WTC11 (cell line): Measurements from ENCODE around the gene BZW1. TPM values are rescaled to one million over a fixed set of nuclear protein-coding genes. Genes with fewer than 3 reads are reported as not detected.
A peak's percentile ranks its signal among the peaks of the same experiment; 100 is the strongest.

ENCODE experiments used
- AFF4 ChIP-seq: sonication (generic); formaldehyde crosslinking; IDR thresholded peaks from 2 replicates; pipeline ENCODE4 v1.8.1; 2023; ENCODE audit warnings: mild to moderate bottlenecking, missing genetic modification reagents, borderline replicate concordance
- AR ChIP-seq: fragments of 250-450 bp; sonication (Bioruptor Pico); IDR thresholded peaks from 2 replicates; pipeline ENCODE4 v1.9.0; 2021; ENCODE audit warnings: mild to moderate bottlenecking
- CTCF ChIP-seq: fragments of 200-600 bp; IDR thresholded peaks from 2 replicates; pipeline ENCODE4 v1.8.0; 2022; ENCODE audit warnings: antibody characterized with exemption
- E2F5 ChIP-seq: sonication (generic); formaldehyde crosslinking; IDR thresholded peaks from 2 replicates; pipeline ENCODE4 v1.8.1; 2022; ENCODE audit warnings: mild to moderate bottlenecking, moderate library complexity, missing genetic modification reagents
- ESRRA ChIP-seq: sonication (generic); formaldehyde crosslinking; IDR thresholded peaks from 2 replicates; pipeline ENCODE4 v1.8.1; 2022; ENCODE audit warnings: mild to moderate bottlenecking, missing genetic modification reagents, borderline replicate concordance
- ETV6 ChIP-seq: sonication (generic); formaldehyde crosslinking; IDR thresholded peaks from 2 replicates; pipeline ENCODE4 v1.8.1; 2022; ENCODE audit warnings: mild to moderate bottlenecking, missing genetic modification reagents
- FOXJ3 ChIP-seq: sonication (generic); formaldehyde crosslinking; IDR thresholded peaks from 2 replicates; pipeline ENCODE4 v1.9.0; 2021; ENCODE audit warnings: missing genetic modification reagents, mild to moderate bottlenecking, borderline replicate concordance
- GRHL2 ChIP-seq: fragments of 250-450 bp; sonication (Bioruptor Pico); IDR thresholded peaks from 2 replicates; pipeline ENCODE4 v1.8.0; 2022; ENCODE audit warnings: mild to moderate bottlenecking, moderate library complexity; ENCODE audit not compliant: insufficient replicate concordance, severe bottlenecking
- HMGA2 ChIP-seq: fragments of 250-450 bp; sonication (Bioruptor Pico); IDR thresholded peaks from 2 replicates; pipeline ENCODE4 v1.4.0; 2021; ENCODE audit warnings: mild to moderate bottlenecking, moderate library complexity
- MXD4 ChIP-seq: fragments of 250-450 bp; sonication (Bioruptor Pico); IDR thresholded peaks from 2 replicates; pipeline ENCODE4 v1.8.0; 2021; ENCODE audit warnings: mild to moderate bottlenecking, moderate library complexity, borderline replicate concordance
- NFE2L1 ChIP-seq: sonication (generic); formaldehyde crosslinking; IDR thresholded peaks from 2 replicates; pipeline ENCODE4 v1.8.1; 2023; ENCODE audit warnings: missing genetic modification reagents
- NFYB ChIP-seq: sonication (generic); formaldehyde crosslinking; conservative IDR thresholded peaks from 2 replicates; pipeline ENCODE4 v1.8.0; 2022; ENCODE audit warnings: low read depth, missing genetic modification reagents
- NR1H2 ChIP-seq: sonication (generic); formaldehyde crosslinking; IDR thresholded peaks from 2 replicates; pipeline ENCODE4 v1.9.0; 2021; ENCODE audit warnings: mild to moderate bottlenecking, moderate library complexity, missing genetic modification reagents
- SOX15 ChIP-seq: fragments of 250-450 bp; sonication (Bioruptor Pico); IDR thresholded peaks from 2 replicates; pipeline ENCODE4 v1.9.0; 2021; ENCODE audit warnings: mild to moderate bottlenecking
- TCF7 ChIP-seq: sonication (generic); formaldehyde crosslinking; IDR thresholded peaks from 2 replicates; pipeline ENCODE4 v1.8.0; 2022; ENCODE audit warnings: mild to moderate bottlenecking, low read depth, missing genetic modification reagents, moderate library complexity
- TEAD4 ChIP-seq: sonication (generic); formaldehyde crosslinking; IDR thresholded peaks from 2 replicates; pipeline ENCODE4 v1.8.0; 2022; ENCODE audit warnings: mild to moderate bottlenecking, missing genetic modification reagents
- TP53 ChIP-seq: sonication (generic); formaldehyde crosslinking; IDR thresholded peaks from 2 replicates; pipeline ENCODE4 v1.8.1; 2023; ENCODE audit warnings: mild to moderate bottlenecking, missing genetic modification reagents
- ZNF121 ChIP-seq: sonication (generic); formaldehyde crosslinking; IDR thresholded peaks from 2 replicates; pipeline ENCODE4 v1.8.0; 2023; ENCODE audit warnings: missing genetic modification reagents
- ZNF263 ChIP-seq: sonication (generic); formaldehyde crosslinking; IDR thresholded peaks from 2 replicates; pipeline ENCODE4 v1.8.1; 2022; ENCODE audit warnings: low read depth, mild to moderate bottlenecking, moderate library complexity, missing genetic modification reagents
- ZNF423 ChIP-seq: fragments of 250-450 bp; sonication (Bioruptor Pico); IDR thresholded peaks from 2 replicates; pipeline ENCODE4 v2.1.2; 2022; ENCODE audit warnings: mild to moderate bottlenecking, moderate library complexity
- total RNA-seq: library from RNA; stranded (reverse); gene quantifications from 3 replicates; pipeline ENCODE4 v1.2.3, GENCODE V29; 2021
- TF ChIP-seq, protein P1 (sequence below): sonication (generic); formaldehyde crosslinking; IDR thresholded peaks from 2 replicates; pipeline ENCODE4 v1.8.1; 2023; ENCODE audit warnings: mild to moderate bottlenecking, missing genetic modification reagents, moderate library complexity
- TF ChIP-seq, protein P2 (sequence below): sonication (generic); formaldehyde crosslinking; IDR thresholded peaks from 2 replicates; pipeline ENCODE4 v1.8.0; 2022; ENCODE audit warnings: mild to moderate bottlenecking, missing genetic modification reagents
- TF ChIP-seq, protein P3 (sequence below): fragments of 250-450 bp; sonication (Bioruptor Pico); IDR thresholded peaks from 2 replicates; pipeline ENCODE4 v1.9.0; 2021; ENCODE audit warnings: mild to moderate bottlenecking

Gene BZW1
- total RNA-seq, 1 experiment from 2014 or later, result 255 TPM

DNA sequence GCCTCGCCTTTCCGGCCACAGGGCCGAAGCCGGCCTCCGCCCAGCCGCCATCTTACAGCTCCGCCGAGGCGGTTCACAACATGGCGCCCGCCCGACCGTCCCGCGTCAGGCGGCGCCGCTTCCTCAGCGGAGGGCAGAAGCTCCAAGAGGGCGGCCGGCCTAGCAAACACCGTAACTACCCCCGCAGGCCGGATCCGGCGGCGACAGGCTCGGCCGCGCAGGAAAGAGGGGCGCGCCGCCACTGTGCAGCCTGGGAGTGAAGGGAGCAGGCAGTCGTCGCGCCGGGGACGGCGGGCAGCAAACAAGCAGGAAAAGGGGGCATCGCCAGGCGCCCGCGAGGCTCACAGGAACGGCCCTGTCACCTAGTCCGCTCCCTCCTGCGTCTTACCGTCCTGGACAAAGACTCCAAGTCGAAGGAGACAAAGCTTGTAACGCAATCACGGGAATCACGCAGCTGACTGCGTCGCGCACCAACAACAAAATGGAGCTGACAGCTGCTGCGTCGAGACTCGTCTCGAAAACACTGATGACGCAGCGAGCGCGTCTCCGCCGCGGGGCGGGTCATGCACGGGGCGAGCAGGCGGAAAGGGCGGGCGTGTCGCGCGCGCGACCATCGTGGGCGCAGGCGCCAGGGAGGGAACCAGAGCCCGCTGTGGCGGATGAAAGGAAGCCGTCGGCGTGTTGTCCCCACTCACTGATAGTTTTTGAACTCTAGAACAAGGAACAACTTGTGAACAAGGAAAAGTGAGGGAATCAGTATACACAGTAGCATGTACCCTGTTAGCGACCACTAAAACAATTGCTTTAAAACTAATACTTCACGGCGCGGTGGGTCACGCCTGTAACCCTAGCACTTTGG is 52.7 kb downstream of the BZW1 start, which contains the start of gene CLK1 (continued):
- TF ChIP-seq NFE2L1 (CRISPR knock-in tag) (peak; percentile 63; the same call in 1 of the 2 replicates), ZNF263 (CRISPR knock-in tag) (no peak), ZNF423 (CRISPR knock-in tag) (no peak), GRHL2 (CRISPR knock-in tag) (no peak), SOX15 (CRISPR knock-in tag) (no peak), HMGA2 (no peak), ETV6 (CRISPR knock-in tag) (peak; percentile 68), ESRRA (CRISPR knock-in tag) (no peak; the same call in 1 of the 2 replicates), TP53 (peak; percentile 93), ZNF121 (CRISPR knock-in tag) (no peak), FOXJ3 (CRISPR knock-in tag) (no peak), TCF7 (no peak), AFF4 (CRISPR knock-in tag) (peak; percentile 74; the same call in 1 of the 2 replicates), E2F5 (CRISPR knock-in tag) (peak; percentile 32), CTCF (no peak), AR (CRISPR knock-in tag) (no peak), NR1H2 (CRISPR knock-in tag) (no peak), MXD4 (CRISPR knock-in tag) (no peak), NFYB (no peak), TEAD4 (peak; percentile 63; the same call in 1 of the 2 replicates)
- TF ChIP-seq, protein P1, sequence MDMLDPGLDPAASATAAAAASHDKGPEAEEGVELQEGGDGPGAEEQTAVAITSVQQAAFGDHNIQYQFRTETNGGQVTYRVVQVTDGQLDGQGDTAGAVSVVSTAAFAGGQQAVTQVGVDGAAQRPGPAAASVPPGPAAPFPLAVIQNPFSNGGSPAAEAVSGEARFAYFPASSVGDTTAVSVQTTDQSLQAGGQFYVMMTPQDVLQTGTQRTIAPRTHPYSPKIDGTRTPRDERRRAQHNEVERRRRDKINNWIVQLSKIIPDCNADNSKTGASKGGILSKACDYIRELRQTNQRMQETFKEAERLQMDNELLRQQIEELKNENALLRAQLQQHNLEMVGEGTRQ (CRISPR knock-in tag), result peak; percentile 53
- TF ChIP-seq, protein P2, sequence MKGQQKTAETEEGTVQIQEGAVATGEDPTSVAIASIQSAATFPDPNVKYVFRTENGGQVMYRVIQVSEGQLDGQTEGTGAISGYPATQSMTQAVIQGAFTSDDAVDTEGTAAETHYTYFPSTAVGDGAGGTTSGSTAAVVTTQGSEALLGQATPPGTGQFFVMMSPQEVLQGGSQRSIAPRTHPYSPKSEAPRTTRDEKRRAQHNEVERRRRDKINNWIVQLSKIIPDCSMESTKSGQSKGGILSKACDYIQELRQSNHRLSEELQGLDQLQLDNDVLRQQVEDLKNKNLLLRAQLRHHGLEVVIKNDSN, result peak; percentile 58
- TF ChIP-seq, protein P3, sequence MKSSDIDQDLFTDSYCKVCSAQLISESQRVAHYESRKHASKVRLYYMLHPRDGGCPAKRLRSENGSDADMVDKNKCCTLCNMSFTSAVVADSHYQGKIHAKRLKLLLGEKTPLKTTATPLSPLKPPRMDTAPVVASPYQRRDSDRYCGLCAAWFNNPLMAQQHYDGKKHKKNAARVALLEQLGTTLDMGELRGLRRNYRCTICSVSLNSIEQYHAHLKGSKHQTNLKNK (CRISPR knock-in tag), result no peak
